ENCODE data around the gene LSM10.

Gene LSM10

DNA sequence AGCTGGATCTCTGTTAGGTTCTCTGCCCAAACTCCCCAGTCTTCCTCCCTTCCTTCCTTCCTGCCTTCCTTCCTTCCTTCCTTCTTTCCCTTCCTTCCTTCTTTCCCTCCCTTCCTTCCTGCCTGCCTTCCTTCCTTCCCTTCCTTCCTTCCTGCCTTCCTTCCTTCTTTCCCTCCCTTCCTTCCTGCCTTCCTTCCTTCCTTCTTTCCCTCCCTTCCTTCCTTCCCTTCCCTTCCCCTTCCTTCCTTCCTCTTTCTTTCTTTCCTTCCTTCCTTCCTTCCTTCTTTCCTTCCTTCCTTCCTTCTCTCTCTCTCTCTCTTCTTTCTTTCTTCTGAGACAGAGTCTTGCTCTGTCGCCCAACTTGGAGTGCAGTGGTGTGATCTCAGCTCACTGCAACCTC lies 8.7 kb upstream of the LSM10 start:
- DNase-seq = no peak

DNA sequence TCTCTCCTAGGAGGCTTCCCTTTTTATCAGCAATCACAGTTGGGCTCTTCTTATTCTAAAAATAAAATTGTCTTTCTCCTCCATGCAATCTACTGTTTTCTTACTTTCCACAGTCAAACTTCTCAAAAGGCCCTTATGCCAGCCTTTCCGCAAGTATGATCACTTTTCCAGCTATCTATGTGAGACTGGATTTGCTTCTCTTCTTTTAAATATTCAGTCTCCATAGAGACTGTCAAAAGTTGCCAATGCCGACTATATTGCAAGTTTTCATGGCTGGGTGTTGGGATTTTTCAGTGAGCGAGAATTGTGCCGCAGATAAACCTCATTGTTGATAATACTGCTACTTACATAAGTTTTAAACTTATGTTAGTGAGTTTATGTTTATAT lies 4.8 kb upstream of the LSM10 start:
- no peak for DNase-seq

DNA sequence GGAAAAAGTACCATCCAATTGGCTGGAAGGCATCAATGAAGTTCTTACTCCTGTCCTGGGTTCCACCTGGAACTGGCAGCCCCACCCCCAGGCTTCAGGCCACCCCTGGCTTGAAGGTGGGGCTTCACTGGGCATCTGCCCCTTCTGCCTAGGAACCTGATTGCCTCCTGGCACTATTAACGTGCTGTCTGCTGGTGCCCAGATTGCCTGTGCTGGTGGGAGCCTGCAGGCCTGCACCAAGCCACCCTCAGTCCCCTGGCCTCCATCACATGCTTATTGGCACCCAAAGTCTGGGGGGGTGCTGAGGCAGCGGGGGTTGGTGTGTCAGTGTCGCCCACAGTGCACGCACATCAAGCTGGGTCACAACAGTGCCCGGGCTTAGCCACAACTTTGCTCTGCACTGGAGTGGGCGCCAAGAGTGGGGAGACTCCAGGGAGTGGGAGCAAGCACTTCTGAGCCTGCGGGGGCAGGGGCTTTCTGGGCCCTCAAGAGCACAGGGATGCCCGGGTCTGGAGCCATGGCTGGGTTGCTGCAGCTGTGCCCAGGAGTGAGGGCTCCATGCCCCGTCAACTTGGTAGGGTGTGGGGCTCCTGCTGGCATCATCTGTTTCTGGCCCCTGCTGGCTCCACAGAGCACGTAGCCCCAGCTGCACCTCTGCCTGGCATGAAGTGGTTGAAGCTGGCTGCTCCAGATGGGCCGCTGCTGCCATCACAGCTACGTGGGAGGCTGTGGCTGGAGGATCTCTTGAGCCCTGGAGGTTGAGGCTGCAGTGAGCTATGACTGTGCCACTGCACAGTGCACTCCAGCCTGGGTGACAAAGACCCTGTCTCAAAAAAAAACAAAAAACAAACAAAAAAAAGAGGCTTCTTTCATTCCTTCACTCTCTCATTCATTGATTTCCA lies 4.1 kb upstream of the LSM10 start:
- no peak for DNase-seq

DNA sequence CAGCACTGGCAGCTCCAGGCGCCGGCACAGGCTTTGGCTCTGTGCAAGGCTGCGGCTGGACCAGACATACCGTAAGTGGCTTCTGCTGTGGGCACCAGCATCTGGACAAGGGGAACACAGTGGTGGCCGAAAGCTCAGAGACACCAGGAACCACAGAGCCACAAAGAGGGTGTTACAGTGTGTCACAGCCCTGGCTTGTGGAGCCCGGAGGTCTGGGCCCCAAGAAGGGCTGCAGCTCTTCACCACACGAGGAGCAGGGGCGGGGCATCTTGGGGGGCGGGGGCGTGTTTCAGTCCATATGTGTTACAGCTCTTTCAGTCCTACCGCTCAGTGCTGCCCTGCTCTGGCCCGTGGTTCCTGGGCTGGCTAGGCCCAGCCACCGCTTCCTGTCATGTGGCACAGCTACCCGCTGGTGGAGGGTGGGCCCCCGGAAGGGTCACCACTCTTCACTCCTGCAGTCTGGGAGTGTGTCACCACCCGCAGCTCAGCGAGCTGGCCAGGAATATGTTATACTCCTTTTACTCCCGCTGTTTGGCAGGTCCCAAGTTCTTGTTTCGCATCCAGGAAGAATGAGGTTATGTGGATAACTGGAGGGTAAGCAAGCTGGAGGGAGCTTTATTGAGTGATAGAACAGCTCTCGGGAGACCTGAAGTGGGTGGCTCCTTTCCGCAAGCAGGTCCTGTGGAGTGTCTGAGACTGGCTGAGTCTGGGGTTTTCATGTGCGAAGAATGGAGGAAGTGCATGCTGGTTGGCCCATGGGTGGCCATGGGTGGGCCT lies 3.3 kb upstream of the LSM10 start:
- DNase-seq = no peak

DNA sequence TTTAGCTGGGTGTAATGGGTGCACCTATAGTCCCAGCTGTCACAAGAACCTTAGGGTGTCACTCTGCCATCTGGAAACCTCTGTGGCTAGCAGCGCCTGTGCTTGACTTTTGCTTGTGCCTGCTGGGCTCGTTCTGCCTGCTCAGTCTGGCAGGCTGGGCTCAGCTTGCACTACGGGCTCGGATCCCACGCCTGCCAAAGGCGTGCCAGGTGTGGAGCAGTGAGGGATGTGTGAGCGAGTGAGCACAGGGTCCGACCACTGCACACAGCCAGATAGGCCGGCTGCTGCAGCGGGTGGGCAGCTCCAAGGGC lies 2.8 kb upstream of the LSM10 start:
- no peak for DNase-seq

DNA sequence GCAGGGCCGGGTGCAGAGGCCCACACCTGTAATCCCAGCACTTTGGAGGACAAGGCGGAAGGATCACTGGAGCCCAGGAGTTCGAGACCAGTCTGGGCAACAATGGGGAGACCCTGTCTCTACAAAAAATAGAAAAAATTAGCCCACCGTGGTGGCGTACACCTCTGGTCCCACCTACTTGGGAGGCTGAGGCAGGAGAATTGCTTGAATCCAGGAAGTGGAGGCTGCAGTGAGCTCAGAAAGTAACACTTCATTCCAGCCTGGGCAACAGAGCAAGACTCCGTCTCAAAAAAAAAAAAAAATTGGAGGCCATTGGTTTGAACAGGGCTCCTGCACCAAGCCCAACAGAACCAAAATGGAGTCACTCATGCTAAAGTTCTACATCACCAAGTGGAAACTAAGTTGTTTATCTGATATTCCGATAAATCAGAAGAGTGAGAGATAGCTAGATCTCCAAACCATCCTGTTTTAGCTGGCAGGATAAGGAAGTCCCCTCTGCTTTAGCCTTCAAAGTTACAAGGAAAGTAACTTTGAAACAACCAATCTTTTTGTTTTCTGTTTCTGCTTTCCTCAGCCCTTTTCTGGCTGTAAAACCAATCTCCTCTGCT lies 766 bp upstream of the LSM10 start:
- no peak for DNase-seq

DNA sequence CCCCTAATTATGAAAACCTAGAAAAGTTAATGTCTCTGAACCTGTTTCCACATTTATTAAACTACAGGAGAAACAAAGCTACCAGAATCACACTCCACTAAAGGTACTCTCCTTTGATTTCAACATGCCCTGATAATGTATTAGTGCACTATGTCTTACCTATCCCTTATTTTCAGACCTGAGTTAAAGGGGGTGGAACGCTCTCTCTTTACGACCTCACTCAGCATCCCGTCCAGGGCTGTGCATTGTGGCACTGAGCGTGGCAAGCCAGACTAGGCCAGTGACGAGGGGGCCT lies 678 bp downstream of the LSM10 start:
- DNase-seq = no peak

DNA sequence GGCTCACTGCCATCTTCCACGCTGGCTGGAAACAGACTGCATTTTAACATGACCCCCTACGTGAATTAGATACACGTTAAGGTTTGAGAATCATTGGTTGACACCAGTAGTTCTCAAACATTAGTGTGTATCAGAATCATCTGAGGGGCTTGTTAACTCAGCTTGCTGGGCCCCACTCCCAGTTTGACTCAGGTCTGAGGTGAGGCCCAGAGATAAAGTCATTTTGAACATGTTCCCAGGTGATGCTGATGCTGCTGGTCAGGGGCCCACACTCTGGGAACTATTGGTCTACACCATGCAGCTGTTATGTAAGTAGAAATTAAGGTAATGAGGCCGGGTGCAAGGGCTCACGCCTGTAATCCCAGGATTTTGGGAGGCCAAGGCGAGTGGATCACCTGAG lies 1.3 kb downstream of the LSM10 start:
- DNase-seq = no peak

DNA sequence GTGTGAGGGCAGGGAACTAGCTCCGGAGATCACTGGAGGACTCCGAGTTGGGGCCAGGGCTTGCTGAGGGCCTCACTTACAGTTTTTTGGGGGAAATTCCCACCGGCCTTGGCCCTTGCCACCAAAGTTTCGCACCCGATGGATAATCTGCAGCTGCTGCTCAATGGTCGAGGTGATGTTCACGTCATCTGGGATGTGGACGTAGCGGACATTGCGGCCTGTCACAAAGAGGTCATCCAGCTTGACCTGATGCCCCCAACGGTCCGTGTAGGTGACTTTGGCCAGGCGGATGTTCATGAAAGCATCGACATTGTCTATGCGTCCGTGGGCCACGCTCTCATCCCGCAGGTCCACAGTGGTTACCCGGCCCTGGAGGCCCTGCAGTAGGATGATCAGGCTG lies 4.0 kb downstream of the LSM10 start:
- DNase-seq = no peak

DNA sequence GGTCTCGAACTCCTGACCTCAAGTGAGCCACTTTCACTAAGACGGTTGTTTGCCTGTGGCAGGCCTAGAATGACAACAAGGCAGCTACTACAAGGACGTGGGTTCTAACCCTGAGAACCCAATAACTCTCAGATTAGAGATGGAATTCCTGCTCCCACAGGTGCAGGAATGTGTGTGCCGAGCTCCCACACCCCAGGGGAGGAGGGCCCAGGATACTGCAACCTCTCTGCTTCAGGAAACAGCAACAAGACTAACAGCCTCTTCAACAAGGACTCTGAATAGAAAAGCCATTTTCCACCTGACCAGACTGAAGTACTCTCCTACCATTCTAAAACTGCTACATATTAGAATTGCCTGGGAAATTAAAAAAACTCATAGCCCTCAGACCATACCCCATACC lies 4.9 kb downstream of the LSM10 start:
- no peak for DNase-seq

- DNase-seq = no peak
Measured at GRCh38 chr1:36391271-36391670, 6.4 kb downstream of the LSM10 start.

- DNase-seq = no peak
Measured at GRCh38 chr1:36390411-36390810, 7.3 kb downstream of the LSM10 start.

GRCh38 chr1:36389999-36390398 lies 7.7 kb downstream of the LSM10 start:
- DNase-seq = no peak

GRCh38 chr1:36389261-36389660 lies 8.4 kb downstream of the LSM10 start:
- no peak for DNase-seq

- no peak for DNase-seq
Measured at GRCh38 chr1:36387141-36387949, 10.4 kb downstream of the LSM10 start.

GRCh38 chr1:36386265-36387140 lies 11.2 kb downstream of the LSM10 start:
- peak; percentile 66 for DNase-seq

- DNase-seq = peak; percentile 99
Measured at GRCh38 chr1:36385410-36386264, 12.1 kb downstream of the LSM10 start, which contains the start of gene STK40. Gene STK40 (minus strand): TSS chr1:36385924. CDS start chr1:36361332, 24,592 bp downstream.

GRCh38 chr1:36384542-36385409 lies 12.9 kb downstream of the LSM10 start:
- DNase-seq = peak; percentile 61

DNA sequence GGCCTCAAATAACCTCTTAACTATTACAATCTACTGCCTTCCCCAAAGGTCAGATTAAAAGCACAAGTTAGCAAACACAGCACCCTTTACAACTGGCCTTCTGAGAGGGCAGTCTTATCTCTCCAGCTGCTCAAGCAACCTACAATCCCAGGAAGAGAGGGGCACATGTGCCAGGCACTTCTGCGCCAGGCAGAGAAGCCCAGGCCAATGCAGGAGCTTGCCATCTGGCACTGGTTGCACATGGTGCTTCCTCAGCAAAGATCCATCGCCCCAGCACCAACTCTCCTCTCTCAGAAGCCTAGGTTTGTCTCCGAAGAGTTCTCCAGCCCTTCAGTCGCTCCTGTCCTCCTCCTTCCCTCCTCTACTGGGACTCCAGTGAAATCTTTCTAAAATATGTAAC lies 14.5 kb downstream of the LSM10 start:
- no peak for DNase-seq

GRCh38 chr1:36382669-36383068 lies 15.0 kb downstream of the LSM10 start:
- no peak for DNase-seq
